Ascending aorta (tissue), 2 donors: ENCODE data around the gene TTLL3. TPM values are rescaled to one million over a fixed set of nuclear protein-coding genes. Genes with fewer than 3 reads are reported as not detected.
"Not testable (repeated sequence)": the region's sequence is repeated elsewhere in the genome, so short reads cannot be mapped to it uniquely, and the experiment has no call there.

Experiments
- DNase-seq, 2 donors: peaks; one replicate each; pipeline ENCODE4 v3.0.0-alpha.2; 2019; ENCODE audit warnings: low spot score in 2 of 2
- H3K27ac ChIP-seq, 2 donors: fragments of 200-600 bp; sonication (generic); one replicate each; pipeline ENCODE4 v1.5.1; 2016 to 2017; ENCODE audit warnings: mild to moderate bottlenecking in 1 of 2
- H3K27me3 ChIP-seq: fragments of 200-600 bp; sonication (generic); one replicate; pipeline ENCODE4 v1.5.1; 2017
- H3K36me3 ChIP-seq, 2 donors: fragments of 200-600 bp; sonication (generic); one replicate each; pipeline ENCODE4 v1.5.1; 2016
- H3K4me1 ChIP-seq, 2 donors: fragments of 200-600 bp; sonication (generic); one replicate each; pipeline ENCODE4 v1.5.1; 2016 to 2017; ENCODE audit warnings: mild to moderate bottlenecking in 1 of 2
- H3K4me3 ChIP-seq, 2 donors: fragments of 200-600 bp; sonication (generic); one replicate each; pipeline ENCODE4 v1.5.1; 2016 to 2017; ENCODE audit warnings: mild to moderate bottlenecking in 1 of 2
- H3K9me3 ChIP-seq, 2 donors: fragments of 200-600 bp; sonication (generic); one replicate each; pipeline ENCODE4 v1.5.1; 2016
- CTCF ChIP-seq, 3 experiments: fragments of 200-600 bp in 2 of 3; fragments of 450-650 bp in 1 of 3; sonication (generic) in 2 of 3; IDR thresholded peaks; one replicate each; pipeline ENCODE4 v1.5.1; 2016 to 2019; ENCODE audit warnings: antibody characterized with exemption in 3 of 3, mild to moderate bottlenecking in 1 of 3, moderate library complexity in 1 of 3
- intact Hi-C: fragments of 100-400 bp; cut with DNase I; formaldehyde crosslinking; loops from one replicate; pipeline ENCODE4 v1.15.1; 2023
- total RNA-seq: library from RNA; depleted of rRNA; stranded (reverse); fragments of >200 nt; gene quantifications from one replicate; pipeline ENCODE4 v1.1.0, GENCODE V29; 2016

Gene TTLL3
- total RNA-seq, 1 donor from 2014 or later = 47.0 TPM

GRCh38 chr3:9838856-9839255, 28.8 kb downstream of the TTLL3 start:
- peaks cover 4 to 9% of the 10 kb centered on the region in 2 donors for H3K4me1 ChIP-seq
- no peaks in the 10 kb centered on the region for H3K27me3 ChIP-seq
- TF ChIP-seq CTCF (IDR thresholded peaks at IDR 0.05) = no peak
- no peaks in the 10 kb centered on the region for H3K9me3 ChIP-seq
- no peak overlapping the region for H3K27ac ChIP-seq
- DNase-seq = no peak
- intact Hi-C loops = no loop called here
- H3K36me3 ChIP-seq = peaks cover 37 to 51% of the 10 kb centered on the region in 2 donors
- no peak overlapping the region for H3K4me3 ChIP-seq

GRCh38 chr3:9841015-9841414, 31.0 kb downstream of the TTLL3 start:
- peaks cover 20 to 36% of the 10 kb centered on the region in 2 donors for H3K36me3 ChIP-seq

GRCh38 chr3:9843715-9844438, 33.8 kb downstream of the TTLL3 start, which contains the start of gene RPUSD3:
Gene RPUSD3 (minus strand): TSS chr3:9844008. CDS start chr3:9843990, 18 bp downstream.
- DNase-seq = peak; percentile 89 to 99
- Histone ChIP-seq H3K36me3 (peaks cover 20 to 29% of the 10 kb centered on the region in 2 donors), H3K27ac (peak within 1 kb of the TSS; percentile 80 to 84), H3K9me3 (no peaks in the 10 kb centered on the region), H3K27me3 (no peaks in the 10 kb centered on the region), H3K4me3 (peak within 1 kb of the TSS; percentile 76 to 77), H3K4me1 (peaks cover 4 to 9% of the 10 kb centered on the region in 2 donors)
- TF ChIP-seq CTCF (IDR thresholded peaks at IDR 0.05) = no peak
- intact Hi-C loops = loop anchor here (1.0 to 10.0 kb wide), 8 partner anchors 34 to 381 kb away; partner anchors contain the start of genes BRPF1, JAGN1, TADA3 and TTLL3

More at GRCh38 chr3:9841015-9841414, 31.0 kb downstream of the TTLL3 start:
- no peaks in the 10 kb centered on the region for H3K9me3 ChIP-seq
- TF ChIP-seq CTCF (IDR thresholded peaks at IDR 0.05) = no peak
- intact Hi-C loops = loop anchor here (10.0 kb wide), 2 partner anchors 174 to 384 kb away; no protein-coding TSS in a partner anchor
- H3K27ac ChIP-seq = no peak overlapping the region
- no peak for DNase-seq
- no peak overlapping the region for H3K4me3 ChIP-seq
- H3K4me1 ChIP-seq = peaks cover 4 to 9% of the 10 kb centered on the region in 2 donors
- no peaks in the 10 kb centered on the region for H3K27me3 ChIP-seq

GRCh38 chr3:9846231-9846630, 36.2 kb downstream of the TTLL3 start:
- Histone ChIP-seq H3K36me3 (peaks cover 5 to 6% of the 10 kb centered on the region in 2 donors), H3K4me3 (no peak overlapping the region), H3K4me1 (peaks cover 4 to 9% of the 10 kb centered on the region in 2 donors), H3K9me3 (no peaks in the 10 kb centered on the region), H3K27ac (no peak overlapping the region), H3K27me3 (no peaks in the 10 kb centered on the region)
- TF ChIP-seq CTCF (IDR thresholded peaks at IDR 0.05) = no peak
- intact Hi-C loops = loop anchor here (10.0 kb wide), 2 partner anchors 169 to 379 kb away; no protein-coding TSS in a partner anchor
- no peak for DNase-seq

GRCh38 chr3:9846931-9847488, 36.9 kb downstream of the TTLL3 start:
- intact Hi-C loops = loop anchor here (10.0 kb wide), 2 partner anchors 168 to 378 kb away; no protein-coding TSS in a partner anchor
- no peak for DNase-seq

GRCh38 chr3:9847870-9848269, 37.8 kb downstream of the TTLL3 start:
- intact Hi-C loops = loop anchor here (10.0 kb wide), 2 partner anchors 167 to 377 kb away; no protein-coding TSS in a partner anchor

More at GRCh38 chr3:9846931-9847488, 36.9 kb downstream of the TTLL3 start:
- H3K4me1 ChIP-seq = peaks cover 4 to 9% of the 10 kb centered on the region in 2 donors
- H3K4me3 ChIP-seq = no peak overlapping the region
- no peaks in the 10 kb centered on the region for H3K36me3 ChIP-seq
- no peaks in the 10 kb centered on the region for H3K9me3 ChIP-seq
- no peak for TF ChIP-seq CTCF (IDR thresholded peaks at IDR 0.05)
- H3K27me3 ChIP-seq = no peaks in the 10 kb centered on the region
- no peak overlapping the region for H3K27ac ChIP-seq

More at GRCh38 chr3:9847870-9848269, 37.8 kb downstream of the TTLL3 start:
- not testable (repeated sequence) for H3K4me3 ChIP-seq, H3K36me3 ChIP-seq, H3K4me1 ChIP-seq, DNase-seq, H3K9me3 ChIP-seq, H3K27ac ChIP-seq, H3K27me3 ChIP-seq
